Large intestine (tissue), 3 donors: Measurements from ENCODE around the gene CADM4. TPM values are rescaled to one million over a fixed set of nuclear protein-coding genes. Genes with fewer than 3 reads are reported as not detected.
"Not testable (repeated sequence)": the region's sequence is repeated elsewhere in the genome, so short reads cannot be mapped to it uniquely, and the experiment has no call there.

Experiments
- DNase-seq, 2 donors: peaks; one replicate each; pipeline versions ENCODE4 v3.0.0 to v3.0.0-alpha.2; 2013
- H3K27ac ChIP-seq: one replicate; pipeline ENCODE4 v1.5.1; 2013; ENCODE audit warnings: low read length
- H3K27me3 ChIP-seq: 2 replicates; pipeline ENCODE4 v1.6.1; 2013; ENCODE audit warnings: low read length; ENCODE audit not compliant: control insufficient read depth, insufficient read depth
- H3K36me3 ChIP-seq: 2 replicates; pipeline ENCODE4 v1.6.1; 2013; ENCODE audit warnings: low read length; ENCODE audit not compliant: control insufficient read depth, insufficient read depth
- H3K4me1 ChIP-seq: one replicate; pipeline ENCODE4 v1.6.1; 2013; ENCODE audit warnings: low read length; ENCODE audit not compliant: control insufficient read depth, insufficient read depth
- H3K4me3 ChIP-seq: one replicate; pipeline ENCODE4 v1.5.1; 2013; ENCODE audit warnings: low read length
- H3K9me3 ChIP-seq: one replicate; pipeline ENCODE4 v1.6.1; 2013; ENCODE audit warnings: mild to moderate bottlenecking, low read depth, low read length, moderate library complexity; ENCODE audit not compliant: control insufficient read depth
- WGBS: methylation state at CpG from one replicate; pipeline ENCODE4 v1.1.5; 2013; ENCODE audit warnings: low lambda C conversion rate; ENCODE audit not compliant: insufficient coverage; 5-methylcytosine and 5-hydroxymethylcytosine counted together
- polyA plus RNA-seq: library from polyadenylated mRNA; unstranded; fragments of 120-200 nt; gene quantifications from one replicate; pipeline ENCODE4 v1.2.1, GENCODE V29; 2013

CADM4 gene
- polyA plus RNA-seq, 1 donor: 13.6 TPM

- Histone ChIP-seq H3K4me1 (peaks cover 14% of the 10 kb centered on the region), H3K27me3 (peaks cover 25% of the 10 kb centered on the region), H3K27ac (no peak overlapping the region), H3K36me3 (no peaks in the 10 kb centered on the region), H3K9me3 (no peaks in the 10 kb centered on the region), H3K4me3 (no peak overlapping the region)
- WGBS: no CpG with 5 or more reads among the region's 14 CpGs
- DNase-seq: peak in 1 of 2 donors; percentile 8
These were observed 3.4 kb downstream of the CADM4 start for GRCh38 chr19:43636121-43636683.

GRCh38 chr19:43635561-43635940 is 4.1 kb downstream of the CADM4 start:
- not testable (repeated sequence) for H3K36me3 ChIP-seq, H3K9me3 ChIP-seq, DNase-seq, H3K27ac ChIP-seq
- Histone ChIP-seq H3K4me3 (peak overlapping the region; percentile 43), H3K4me1 (peaks cover 14% of the 10 kb centered on the region), H3K27me3 (peaks cover 23% of the 10 kb centered on the region)
- WGBS: no CpG with 5 or more reads among the region's 2 CpGs

- WGBS: no CpG with 5 or more reads among the region's 17 CpGs
- DNase-seq: peak; percentile 64 to 81
- Histone ChIP-seq H3K27ac (no peak overlapping the region), H3K4me3 (peak overlapping the region; percentile 43), H3K9me3 (no peaks in the 10 kb centered on the region), H3K27me3 (peaks cover 18% of the 10 kb centered on the region), H3K36me3 (no peaks in the 10 kb centered on the region), H3K4me1 (peaks cover 10% of the 10 kb centered on the region)
These were observed 4.6 kb downstream of the CADM4 start for GRCh38 chr19:43634872-43635560.

- WGBS: no CpG with 5 or more reads among the region's 5 CpGs
- H3K9me3 ChIP-seq: no peaks in the 10 kb centered on the region
- peak overlapping the region; percentile 43 for H3K4me3 ChIP-seq
- H3K4me1 ChIP-seq: peaks cover 10% of the 10 kb centered on the region
- peak in 1 of 2 donors; percentile 12 for DNase-seq
- H3K27me3 ChIP-seq: peaks cover 15% of the 10 kb centered on the region
- no peak overlapping the region for H3K27ac ChIP-seq
- H3K36me3 ChIP-seq: no peaks in the 10 kb centered on the region
These were observed 5.2 kb downstream of the CADM4 start for GRCh38 chr19:43634506-43634871.

GRCh38 chr19:43634068-43634467 is 5.6 kb downstream of the CADM4 start:
- Histone ChIP-seq H3K27me3 (peaks cover 13% of the 10 kb centered on the region), H3K9me3 (no peaks in the 10 kb centered on the region), H3K4me3 (no peak overlapping the region), H3K27ac (no peak overlapping the region), H3K36me3 (no peaks in the 10 kb centered on the region), H3K4me1 (peaks cover 10% of the 10 kb centered on the region)
- DNase-seq: no peak
- no CpG with 5 or more reads among the region's 5 CpGs for WGBS

- no peak overlapping the region for H3K27ac ChIP-seq
- peaks cover 7% of the 10 kb centered on the region for H3K27me3 ChIP-seq
- no peak overlapping the region for H3K4me3 ChIP-seq
- DNase-seq: no peak
- no peaks in the 10 kb centered on the region for H3K9me3 ChIP-seq
- H3K4me1 ChIP-seq: peaks cover 10% of the 10 kb centered on the region
- WGBS: 94% methylated on average over 2 of the region's 4 CpGs
- H3K36me3 ChIP-seq: no peaks in the 10 kb centered on the region
These were observed 6.1 kb downstream of the CADM4 start for GRCh38 chr19:43633520-43633919.

GRCh38 chr19:43631491-43631890 is 8.2 kb downstream of the CADM4 start:
- no peaks in the 10 kb centered on the region for H3K9me3 ChIP-seq
- no peak for DNase-seq
- H3K4me3 ChIP-seq: no peak overlapping the region
- no peaks in the 10 kb centered on the region for H3K36me3 ChIP-seq
- H3K27ac ChIP-seq: no peak overlapping the region
- no peaks in the 10 kb centered on the region for H3K27me3 ChIP-seq
- H3K4me1 ChIP-seq: peaks cover 10% of the 10 kb centered on the region
- WGBS: no CpG with 5 or more reads among the region's 5 CpGs

GRCh38 chr19:43628646-43629326 is 10.9 kb downstream of the CADM4 start:
- no peaks in the 10 kb centered on the region for H3K4me1 ChIP-seq

GRCh38 chr19:43626838-43627237 is 12.8 kb downstream of the CADM4 start:
- no CpG with 5 or more reads among the region's 17 CpGs for WGBS
- Histone ChIP-seq H3K27me3 (no peaks in the 10 kb centered on the region), H3K4me1 (no peaks in the 10 kb centered on the region), H3K27ac (no peak overlapping the region), H3K4me3 (no peak overlapping the region), H3K36me3 (no peaks in the 10 kb centered on the region), H3K9me3 (no peaks in the 10 kb centered on the region)
- no peak for DNase-seq

More at GRCh38 chr19:43628646-43629326, 10.9 kb downstream of the CADM4 start:
- H3K27ac ChIP-seq: no peak overlapping the region
- no peaks in the 10 kb centered on the region for H3K27me3 ChIP-seq
- no peaks in the 10 kb centered on the region for H3K36me3 ChIP-seq
- no peak overlapping the region for H3K4me3 ChIP-seq
- no peaks in the 10 kb centered on the region for H3K9me3 ChIP-seq
- DNase-seq: no peak
- WGBS: no CpG with 5 or more reads among the region's 3 CpGs

- DNase-seq: no peak
- Histone ChIP-seq H3K9me3 (no peaks in the 10 kb centered on the region), H3K36me3 (no peaks in the 10 kb centered on the region), H3K4me1 (no peaks in the 10 kb centered on the region), H3K4me3 (no peak overlapping the region), H3K27ac (no peak overlapping the region), H3K27me3 (no peaks in the 10 kb centered on the region)
- no CpG with 5 or more reads among the region's 32 CpGs for WGBS
These were observed 13.6 kb downstream of the CADM4 start for GRCh38 chr19:43625918-43626579.
